Measurements from ENCODE around the gene MOXD1.

GRCh38 chr6:132404330-132404729 is 3.1 kb upstream of the MOXD1 start:
- TF ChIP-seq CTCF (conservative IDR thresholded peaks at IDR 0.05; ENCODE audit: low read length) (no peak), EZH2phosphoT487 (IDR thresholded peaks at IDR 0.05; ENCODE audit: borderline replicate concordance, low read depth, low read length) (no peak)
